ENCODE measurements around the gene VTI1A.

VTI1A gene

GRCh38 chr10:112838784-112839481 lies 391.9 kb downstream of the VTI1A start:
- Histone ChIP-seq H3K9me2 (replicated peaks; ENCODE audit: low read depth, low read length) (no peaks in the 10 kb centered on the region), H4K20me1 (ENCODE audit: insufficient read depth, low read length, poor library complexity, severe bottlenecking) (no peaks in the 10 kb centered on the region), H3K9me3 (ENCODE audit: insufficient read depth, low read depth, low read length) (no peaks in the 10 kb centered on the region), H3K36me3 (ENCODE audit: insufficient read depth, low read length) (no peaks in the 10 kb centered on the region), H3K79me2 (ENCODE audit: insufficient read depth, low read length) (no peaks in the 10 kb centered on the region), H3K4me3 (ENCODE audit: low read length, poor library complexity, severe bottlenecking) (no peak overlapping the region), H3K4me2 (ENCODE audit: low read depth, low read length, poor library complexity, severe bottlenecking) (no peak overlapping the region), H2AFZ (ENCODE audit: low read length) (no peak overlapping the region), H3F3A (ENCODE audit: low read depth) (no peaks in the 10 kb centered on the region), H3K27me3 (ENCODE audit: insufficient read depth, low read length, poor library complexity, severe bottlenecking) (no peaks in the 10 kb centered on the region), H3K9ac (ENCODE audit: low read depth, low read length, poor library complexity, severe bottlenecking) (no peak overlapping the region), H3K4me1 (ENCODE audit: insufficient read depth, low read length, poor library complexity, severe bottlenecking) (peaks cover 7% of the 10 kb centered on the region)
- no peak for TF ChIP-seq CTCF (conservative IDR thresholded peaks at IDR 0.05; ENCODE audit: low read length)
- no peak for TF ChIP-seq EZH2phosphoT487 (IDR thresholded peaks at IDR 0.05; ENCODE audit: borderline replicate concordance)

GRCh38 chr10:112839928-112840654 lies 393.1 kb downstream of the VTI1A start:
- H3K79me2 ChIP-seq (ENCODE audit: insufficient read depth, low read length): no peaks in the 10 kb centered on the region
- H3K4me3 ChIP-seq (ENCODE audit: low read length, poor library complexity, severe bottlenecking): no peak overlapping the region
- H3K4me2 ChIP-seq (ENCODE audit: low read depth, low read length, poor library complexity, severe bottlenecking): no peak overlapping the region
- no peak overlapping the region for H3K9ac ChIP-seq (ENCODE audit: low read depth, low read length, poor library complexity, severe bottlenecking)
- no peaks in the 10 kb centered on the region for H3K27me3 ChIP-seq (ENCODE audit: insufficient read depth, low read length, poor library complexity, severe bottlenecking)
- peaks cover 7% of the 10 kb centered on the region for H3K4me1 ChIP-seq (ENCODE audit: insufficient read depth, low read length, poor library complexity, severe bottlenecking)
- H2AFZ ChIP-seq (ENCODE audit: low read length): no peak overlapping the region
- no peaks in the 10 kb centered on the region for H3F3A ChIP-seq (ENCODE audit: low read depth)
- no peaks in the 10 kb centered on the region for H3K36me3 ChIP-seq (ENCODE audit: insufficient read depth, low read length)
- no peak for TF ChIP-seq CTCF (conservative IDR thresholded peaks at IDR 0.05; ENCODE audit: low read length)
- no peak for TF ChIP-seq EZH2phosphoT487 (IDR thresholded peaks at IDR 0.05; ENCODE audit: borderline replicate concordance)
- no peaks in the 10 kb centered on the region for H3K9me3 ChIP-seq (ENCODE audit: insufficient read depth, low read depth, low read length)
- H4K20me1 ChIP-seq (ENCODE audit: insufficient read depth, low read length, poor library complexity, severe bottlenecking): no peaks in the 10 kb centered on the region
- H3K9me2 ChIP-seq (replicated peaks; ENCODE audit: low read depth, low read length): no peaks in the 10 kb centered on the region

- Histone ChIP-seq H3K9me2 (replicated peaks; ENCODE audit: low read depth, low read length) (no peaks in the 10 kb centered on the region), H3K27me3 (ENCODE audit: insufficient read depth, low read length, poor library complexity, severe bottlenecking) (no peaks in the 10 kb centered on the region), H3K9me3 (ENCODE audit: insufficient read depth, low read depth, low read length) (no peaks in the 10 kb centered on the region), H2AFZ (ENCODE audit: low read length) (no peak overlapping the region), H4K20me1 (ENCODE audit: insufficient read depth, low read length, poor library complexity, severe bottlenecking) (no peaks in the 10 kb centered on the region), H3K9ac (ENCODE audit: low read depth, low read length, poor library complexity, severe bottlenecking) (no peak overlapping the region), H3K79me2 (ENCODE audit: insufficient read depth, low read length) (no peaks in the 10 kb centered on the region), H3K36me3 (ENCODE audit: insufficient read depth, low read length) (no peaks in the 10 kb centered on the region), H3K4me1 (ENCODE audit: insufficient read depth, low read length, poor library complexity, severe bottlenecking) (peaks cover 7% of the 10 kb centered on the region), H3F3A (ENCODE audit: low read depth) (no peaks in the 10 kb centered on the region), H3K4me3 (ENCODE audit: low read length, poor library complexity, severe bottlenecking) (no peak overlapping the region), H3K4me2 (ENCODE audit: low read depth, low read length, poor library complexity, severe bottlenecking) (no peak overlapping the region)
- TF ChIP-seq EZH2phosphoT487 (IDR thresholded peaks at IDR 0.05; ENCODE audit: borderline replicate concordance): no peak
- TF ChIP-seq CTCF (conservative IDR thresholded peaks at IDR 0.05; ENCODE audit: low read length): no peak
Observed at GRCh38 chr10:112841549-112841948, 394.5 kb downstream of the VTI1A start.

Data from Loucy (cell line).